Measurements from ENCODE around the gene RRP15.
"Not testable (repeated sequence)": the region's sequence is repeated elsewhere in the genome, so short reads cannot be mapped to it uniquely, and the experiment has no call there.

Gene RRP15

DNA sequence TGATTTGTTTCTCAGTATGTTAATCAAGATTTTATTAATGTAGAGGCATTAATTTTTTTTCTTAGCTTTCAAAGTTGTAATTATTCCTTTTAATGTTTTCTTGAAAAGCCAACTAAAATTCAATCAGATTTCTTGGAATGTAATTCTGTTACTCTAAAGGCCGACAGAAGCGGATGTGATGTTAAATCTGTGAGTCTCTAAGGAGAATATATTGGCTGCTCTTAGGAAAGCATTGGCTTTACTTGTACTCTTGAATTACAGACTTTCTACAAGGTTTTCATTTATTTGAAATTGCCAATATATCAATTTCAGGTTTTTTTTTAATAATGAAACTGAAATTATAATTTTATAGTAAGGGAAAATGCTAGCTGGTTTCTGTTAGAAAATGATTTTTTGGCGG is 29.2 kb downstream of the RRP15 start:
- H3K36me3 ChIP-seq, result peaks cover 0 to 5% (median 0%) of the 10 kb centered on the region in 3 donors
- no peaks in the 10 kb centered on the region for H3K9me3 ChIP-seq
- no peak for DNase-seq
- no peaks in the 10 kb centered on the region for H3K4me1 ChIP-seq
- no peaks in the 10 kb centered on the region for H3K27me3 ChIP-seq
- intact Hi-C loops (cut with DNase I; ENCODE audit: low total_unique reads), result no loop called here
- TF ChIP-seq, protein P1, sequence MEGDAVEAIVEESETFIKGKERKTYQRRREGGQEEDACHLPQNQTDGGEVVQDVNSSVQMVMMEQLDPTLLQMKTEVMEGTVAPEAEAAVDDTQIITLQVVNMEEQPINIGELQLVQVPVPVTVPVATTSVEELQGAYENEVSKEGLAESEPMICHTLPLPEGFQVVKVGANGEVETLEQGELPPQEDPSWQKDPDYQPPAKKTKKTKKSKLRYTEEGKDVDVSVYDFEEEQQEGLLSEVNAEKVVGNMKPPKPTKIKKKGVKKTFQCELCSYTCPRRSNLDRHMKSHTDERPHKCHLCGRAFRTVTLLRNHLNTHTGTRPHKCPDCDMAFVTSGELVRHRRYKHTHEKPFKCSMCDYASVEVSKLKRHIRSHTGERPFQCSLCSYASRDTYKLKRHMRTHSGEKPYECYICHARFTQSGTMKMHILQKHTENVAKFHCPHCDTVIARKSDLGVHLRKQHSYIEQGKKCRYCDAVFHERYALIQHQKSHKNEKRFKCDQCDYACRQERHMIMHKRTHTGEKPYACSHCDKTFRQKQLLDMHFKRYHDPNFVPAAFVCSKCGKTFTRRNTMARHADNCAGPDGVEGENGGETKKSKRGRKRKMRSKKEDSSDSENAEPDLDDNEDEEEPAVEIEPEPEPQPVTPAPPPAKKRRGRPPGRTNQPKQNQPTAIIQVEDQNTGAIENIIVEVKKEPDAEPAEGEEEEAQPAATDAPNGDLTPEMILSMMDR (IDR thresholded peaks at IDR 0.05), result no peak
- H3K27ac ChIP-seq, result no peak overlapping the region
- no peak overlapping the region for H3K4me3 ChIP-seq

DNA sequence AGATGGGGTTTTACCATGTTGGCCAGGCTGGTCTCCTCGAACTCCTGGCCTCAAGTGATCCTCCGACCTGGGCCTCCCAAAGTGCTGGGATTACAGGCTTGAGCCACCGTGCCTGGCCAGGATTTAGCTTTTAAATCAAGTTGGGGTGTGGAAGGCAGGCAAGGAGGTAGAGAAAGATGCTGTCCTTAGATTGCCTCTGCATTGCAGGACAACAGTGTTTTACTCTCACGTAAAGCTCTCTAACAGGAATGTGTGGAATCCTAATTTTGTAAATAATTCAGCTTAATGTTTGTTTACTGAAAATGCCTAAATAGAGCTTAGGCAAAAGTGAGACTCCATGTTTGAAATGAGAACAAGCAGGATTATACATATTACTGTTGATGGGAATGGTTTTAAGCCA is 30.5 kb downstream of the RRP15 start:
- Histone ChIP-seq H3K9me3 (no peaks in the 10 kb centered on the region), H3K4me3 (no peak overlapping the region), H3K27me3 (no peaks in the 10 kb centered on the region), H3K4me1 (no peaks in the 10 kb centered on the region), H3K27ac (no peak overlapping the region), H3K36me3 (peaks cover 0 to 4% (median 0%) of the 10 kb centered on the region in 3 donors)
- no peak for DNase-seq
- intact Hi-C loops (cut with DNase I; ENCODE audit: low total_unique reads), result no loop called here
- TF ChIP-seq, protein P1 (IDR thresholded peaks at IDR 0.05), result no peak

GRCh38 chr1:218317061-218317460 is 32.0 kb downstream of the RRP15 start:
- H3K27me3 ChIP-seq, result no peaks in the 10 kb centered on the region
- no peak overlapping the region for H3K4me3 ChIP-seq
- no peak overlapping the region for H3K27ac ChIP-seq
- no peak for DNase-seq
- intact Hi-C loops (cut with DNase I; ENCODE audit: low total_unique reads), result no loop called here
- TF ChIP-seq, protein P1 (IDR thresholded peaks at IDR 0.05), result no peak
- peaks cover 0 to 4% (median 0%) of the 10 kb centered on the region in 3 donors for H3K36me3 ChIP-seq
- no peaks in the 10 kb centered on the region for H3K9me3 ChIP-seq
- H3K4me1 ChIP-seq, result no peaks in the 10 kb centered on the region

- DNase-seq; H3K9me3 ChIP-seq; H3K27me3 ChIP-seq; intact Hi-C loops (cut with DNase I; ENCODE audit: low total_unique reads); H3K4me1 ChIP-seq; H3K27ac ChIP-seq; H3K4me3 ChIP-seq: not testable (repeated sequence)
- H3K36me3 ChIP-seq, result peaks cover 9 to 24% (median 21%) of the 10 kb centered on the region in 3 donors
These were observed 35.1 kb downstream of the RRP15 start for GRCh38 chr1:218320182-218320581.

GRCh38 chr1:218322762-218323161 is 37.7 kb downstream of the RRP15 start:
- Histone ChIP-seq H3K27me3 (no peaks in the 10 kb centered on the region), H3K9me3 (no peaks in the 10 kb centered on the region), H3K36me3 (peaks cover 9 to 21% (median 20%) of the 10 kb centered on the region in 3 donors), H3K4me1 (no peaks in the 10 kb centered on the region), H3K4me3 (no peak overlapping the region), H3K27ac (no peak overlapping the region)
- intact Hi-C loops (cut with DNase I; ENCODE audit: low total_unique reads), result no loop called here
- DNase-seq, result no peak
- TF ChIP-seq, protein P1 (IDR thresholded peaks at IDR 0.05), result no peak

DNA sequence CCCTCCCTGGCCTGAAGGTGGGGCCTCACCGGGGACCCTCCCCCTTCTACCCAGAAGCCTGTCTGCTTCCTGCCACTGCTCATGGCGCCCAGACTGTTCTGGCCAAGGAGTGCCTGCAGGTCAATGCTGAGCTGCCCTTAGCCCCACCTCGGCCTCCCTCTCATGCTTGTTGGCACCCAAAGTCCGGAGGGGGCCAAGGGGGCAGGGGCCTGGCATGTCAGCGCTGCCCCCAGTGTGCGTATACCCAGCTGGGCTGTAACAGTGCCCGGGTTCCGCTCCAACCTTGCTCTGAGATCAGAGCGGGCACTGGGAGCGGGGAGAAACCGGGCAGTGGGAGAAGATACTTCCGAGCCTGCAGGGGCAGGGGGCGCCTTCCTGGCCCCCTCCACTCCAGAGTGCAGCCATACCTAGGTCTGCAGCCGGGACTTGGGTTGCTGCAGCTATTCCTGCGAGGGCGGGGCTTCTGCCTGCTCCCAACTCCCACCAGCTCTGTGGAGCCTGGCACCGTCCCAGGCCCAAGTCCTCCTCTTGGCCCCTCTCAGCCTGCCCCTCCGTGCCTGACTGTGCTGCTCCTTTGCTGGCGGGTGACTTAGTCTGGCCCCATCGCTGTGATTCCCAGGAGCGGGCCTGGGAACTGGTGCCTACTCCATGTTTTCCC is 38.6 kb downstream of the RRP15 start:
- Histone ChIP-seq H3K27ac (no peak overlapping the region), H3K4me3 (no peak overlapping the region), H3K9me3 (no peaks in the 10 kb centered on the region), H3K4me1 (no peaks in the 10 kb centered on the region), H3K27me3 (no peaks in the 10 kb centered on the region), H3K36me3 (peaks cover 9 to 21% (median 20%) of the 10 kb centered on the region in 3 donors)
- no peak for DNase-seq
- TF ChIP-seq, protein P1 (IDR thresholded peaks at IDR 0.05), result no peak
- intact Hi-C loops (cut with DNase I; ENCODE audit: low total_unique reads), result no loop called here
